Measurements from ENCODE around the gene ZNF776.
"Not testable (repeated sequence)": the region's sequence is repeated elsewhere in the genome, so short reads cannot be mapped to it uniquely, and the experiment has no call there.

The ZNF776 gene

DNA sequence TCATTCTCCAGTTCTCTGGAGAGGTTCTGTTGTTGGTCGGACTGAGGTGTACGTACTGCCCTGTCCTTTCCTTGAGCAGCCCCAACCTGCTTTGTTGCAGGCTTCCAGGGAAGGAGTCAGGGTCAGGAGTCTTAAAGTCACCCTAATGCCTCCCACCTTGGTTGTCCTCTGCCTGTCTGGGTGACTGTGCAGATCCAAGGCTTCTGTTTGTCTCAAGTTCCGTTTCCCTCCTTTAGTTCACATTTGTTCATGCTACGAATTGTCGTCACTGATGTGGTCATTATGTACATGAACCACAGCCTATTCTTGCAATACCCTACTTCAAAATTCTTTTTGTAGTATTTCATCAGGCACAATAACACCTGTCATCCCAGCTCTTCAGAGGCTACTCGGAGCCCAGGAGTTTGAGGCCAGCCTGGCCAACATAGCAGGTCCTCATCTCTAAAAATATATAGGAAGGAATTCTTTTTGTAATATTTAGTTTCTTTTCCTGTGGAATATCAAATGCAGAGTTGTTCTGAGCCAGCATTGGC lies 30.2 kb downstream of the ZNF776 start:
- no peak for DNase-seq (ENCODE audit: low read depth in 2 of 3, low spot score in 2 of 3)

DNA sequence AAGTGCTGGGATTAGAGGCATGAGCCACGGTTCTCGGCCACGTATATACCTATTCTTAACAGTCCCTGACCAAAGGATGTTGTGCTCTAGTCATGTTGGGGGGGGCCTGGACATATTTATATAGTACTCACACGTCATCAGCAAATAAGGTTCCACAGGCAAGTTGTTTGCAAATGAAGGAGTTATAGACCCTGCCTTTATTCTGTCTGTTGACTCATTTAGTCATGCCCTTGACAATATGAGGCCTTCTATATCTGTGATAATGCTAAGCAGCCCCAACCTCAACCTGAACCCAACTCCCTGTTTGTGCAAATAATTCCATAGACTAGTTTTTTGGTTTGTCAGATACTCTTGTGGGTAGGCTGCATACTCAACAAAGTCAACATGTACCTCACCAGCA lies 31.7 kb downstream of the ZNF776 start:
- no peak for DNase-seq (ENCODE audit: low read depth in 2 of 3, low spot score in 2 of 3)

DNA sequence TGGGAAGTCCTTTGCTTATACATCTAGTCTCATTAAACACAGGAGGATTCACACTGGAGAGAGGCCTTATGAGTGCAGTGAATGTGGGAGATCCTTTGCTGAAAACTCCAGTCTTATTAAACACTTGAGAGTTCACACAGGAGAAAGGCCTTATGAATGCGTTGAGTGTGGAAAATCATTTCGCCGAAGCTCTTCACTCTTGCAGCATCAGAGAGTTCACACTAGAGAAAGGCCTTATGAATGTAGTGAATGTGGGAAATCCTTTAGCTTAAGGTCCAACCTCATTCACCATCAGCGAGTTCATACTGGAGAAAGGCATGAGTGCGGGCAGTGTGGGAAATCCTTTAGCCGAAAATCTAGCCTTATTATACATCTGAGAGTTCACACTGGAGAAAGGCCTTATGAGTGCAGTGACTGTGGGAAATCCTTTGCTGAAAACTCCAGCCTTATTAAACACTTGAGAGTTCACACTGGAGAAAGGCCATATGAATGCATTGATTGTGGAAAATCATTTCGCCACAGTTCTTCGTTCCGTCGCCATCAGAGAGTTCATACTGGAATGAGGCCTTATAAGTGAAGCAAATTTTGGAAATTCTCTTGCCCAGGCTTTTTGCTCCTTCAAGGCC lies 32.7 kb downstream of the ZNF776 start:
- no peak for DNase-seq (ENCODE audit: low read depth in 2 of 3, low spot score in 2 of 3)

DNA sequence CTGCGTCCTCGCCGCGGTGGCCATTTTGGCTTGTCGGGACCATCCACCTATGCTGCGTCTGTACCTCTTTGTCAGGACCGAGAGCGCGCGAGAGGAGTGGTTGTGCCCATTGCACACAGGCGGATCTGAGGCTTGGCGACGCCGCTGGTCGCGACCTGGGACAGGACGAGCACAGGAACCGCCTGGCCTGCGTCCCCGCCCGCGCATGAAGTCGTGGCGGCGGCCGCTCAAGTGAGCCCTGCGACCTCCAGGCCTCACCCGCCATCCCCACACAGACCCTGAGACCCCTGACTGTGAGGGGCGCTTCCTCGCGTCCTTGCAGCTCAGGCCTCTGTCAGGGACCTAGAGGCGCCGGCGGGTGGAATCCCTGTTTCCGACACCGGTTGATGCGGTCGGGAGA lies 39.7 kb downstream of the ZNF776 start:
- DNase-seq (ENCODE audit: low read depth in 2 of 3, low spot score in 2 of 3) = no peak

DNA sequence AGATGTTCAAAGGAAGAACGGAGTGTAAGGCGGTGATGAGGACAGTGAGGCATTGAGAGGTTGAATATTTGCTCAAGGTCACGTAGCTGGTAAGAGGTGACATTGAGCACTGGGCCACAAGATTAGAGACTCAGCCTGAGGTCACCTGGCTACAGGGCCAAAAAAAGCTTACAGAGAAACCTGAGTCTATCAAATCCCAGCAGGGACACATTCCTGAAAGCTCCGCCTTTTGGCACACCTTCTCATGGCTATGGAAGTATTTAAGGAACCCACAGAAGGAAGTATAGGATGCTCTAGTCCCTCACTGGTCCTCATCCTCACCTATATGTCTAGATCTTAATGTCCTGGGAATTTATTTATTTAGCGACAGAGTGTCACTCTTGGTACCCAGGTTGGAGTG lies 40.3 kb downstream of the ZNF776 start:
- DNase-seq (ENCODE audit: low read depth in 2 of 3, low spot score in 2 of 3) = no peak

DNA sequence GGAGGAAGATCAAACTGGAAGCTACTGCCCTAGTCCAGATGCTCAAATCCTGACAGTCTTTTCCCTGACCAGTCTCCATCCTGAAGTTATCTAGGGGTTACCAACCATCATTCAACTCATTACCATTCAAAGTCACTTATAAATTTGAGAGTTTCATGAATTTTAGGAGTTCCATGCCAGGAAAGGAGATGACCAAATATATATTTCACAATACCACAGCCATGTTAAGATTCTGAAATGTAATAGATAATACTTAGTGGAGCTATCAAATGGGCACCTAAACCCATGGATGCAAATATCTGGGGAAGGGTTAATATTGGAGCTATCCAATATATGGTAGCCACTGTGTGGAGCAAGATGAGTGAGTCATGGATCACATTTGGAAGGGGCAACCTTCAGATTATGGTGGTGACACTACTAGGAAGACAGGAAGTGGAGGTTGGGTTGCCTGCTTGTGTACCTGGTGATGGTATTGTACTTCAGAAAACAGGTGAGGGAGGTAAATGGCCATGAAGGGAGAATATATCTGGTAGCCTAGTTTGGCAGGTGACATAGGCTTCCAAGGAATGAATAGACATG lies 41.6 kb downstream of the ZNF776 start:
- DNase-seq (ENCODE audit: low read depth in 2 of 3, low spot score in 2 of 3) = no peak

DNA sequence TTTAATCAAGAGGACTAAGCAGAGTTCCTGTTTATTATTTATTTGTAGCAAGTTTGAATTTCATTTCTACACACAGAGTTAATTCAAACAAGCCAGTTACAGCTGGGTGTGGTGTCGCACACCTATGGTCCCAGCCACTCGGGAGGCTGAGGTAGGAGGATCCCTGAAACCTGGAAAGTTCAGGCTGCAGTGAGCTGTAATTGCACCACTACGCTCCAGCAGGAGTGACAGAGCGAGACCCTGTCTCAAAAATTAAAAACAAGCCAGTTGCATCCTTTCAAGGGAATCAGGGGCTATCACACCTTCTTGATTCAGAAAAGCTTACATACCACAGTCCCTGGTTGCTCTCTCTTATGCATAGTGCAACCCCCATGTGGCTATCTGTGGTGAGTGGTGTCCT lies 42.7 kb downstream of the ZNF776 start:
- DNase-seq (ENCODE audit: low read depth in 2 of 3, low spot score in 2 of 3) = no peak

DNA sequence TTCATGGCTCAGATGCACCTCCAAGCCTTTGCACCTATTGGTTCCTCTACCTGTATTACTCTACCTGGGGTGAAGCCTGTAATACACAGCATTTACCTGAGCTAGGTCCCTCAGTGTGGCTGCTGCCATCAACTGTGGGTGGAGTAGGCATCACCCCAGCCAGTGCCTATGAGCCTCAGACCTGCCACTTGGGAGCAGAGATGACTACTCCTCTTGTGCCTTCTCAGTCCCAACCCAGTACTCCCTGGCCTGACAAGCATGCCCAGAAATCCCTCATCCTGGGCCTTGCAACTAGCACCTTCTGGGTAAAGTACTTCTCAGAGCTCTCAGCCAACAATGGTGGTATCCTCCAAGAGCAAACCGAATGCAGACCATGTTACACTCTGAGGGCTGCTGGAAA lies 50.0 kb downstream of the ZNF776 start:
- DNase-seq (ENCODE audit: low read depth in 2 of 3, low spot score in 2 of 3) = not testable (repeated sequence)

DNA sequence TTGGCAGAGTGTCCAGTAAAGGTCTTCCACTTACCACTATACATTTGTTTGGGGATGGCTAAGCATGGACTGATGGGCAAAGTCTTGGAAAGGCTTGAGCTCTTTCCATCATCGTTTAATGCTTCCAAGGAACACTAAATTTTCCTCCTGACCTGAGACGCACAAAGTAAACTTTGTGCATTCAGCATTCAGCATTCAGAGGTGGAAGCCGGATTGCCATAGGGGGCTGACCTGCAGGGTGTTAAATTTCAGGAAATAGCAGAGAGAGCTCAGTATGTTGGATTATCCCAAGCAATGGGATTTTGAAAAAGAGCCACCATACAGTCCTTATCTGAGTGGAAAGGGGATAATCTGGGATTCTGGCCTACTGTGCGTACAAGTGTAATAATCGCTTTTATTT lies 54.1 kb downstream of the ZNF776 start:
- DNase-seq (ENCODE audit: low read depth in 2 of 3, low spot score in 2 of 3) = no peak

DNA sequence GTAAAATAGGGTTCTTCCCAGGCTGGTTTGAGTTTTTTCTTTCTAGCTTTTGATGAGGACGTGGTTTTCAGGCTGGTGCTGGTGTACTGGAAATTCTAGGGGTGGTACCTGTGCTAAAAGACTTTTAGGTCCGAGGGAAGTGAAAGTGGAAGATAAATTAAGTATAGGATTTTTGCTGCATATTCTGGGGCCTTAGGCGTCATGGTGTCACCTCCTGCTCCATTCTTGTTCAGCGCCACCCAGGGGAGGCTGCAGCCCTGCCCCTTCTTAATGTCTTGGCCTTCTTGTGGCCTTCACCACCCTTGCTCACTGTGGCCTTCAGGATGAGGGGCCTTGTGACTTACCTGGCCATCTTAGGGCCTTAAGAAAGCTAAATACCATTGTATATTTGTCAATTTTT lies 55.7 kb downstream of the ZNF776 start:
- no peak for DNase-seq (ENCODE audit: low read depth in 2 of 3, low spot score in 2 of 3)

DNA sequence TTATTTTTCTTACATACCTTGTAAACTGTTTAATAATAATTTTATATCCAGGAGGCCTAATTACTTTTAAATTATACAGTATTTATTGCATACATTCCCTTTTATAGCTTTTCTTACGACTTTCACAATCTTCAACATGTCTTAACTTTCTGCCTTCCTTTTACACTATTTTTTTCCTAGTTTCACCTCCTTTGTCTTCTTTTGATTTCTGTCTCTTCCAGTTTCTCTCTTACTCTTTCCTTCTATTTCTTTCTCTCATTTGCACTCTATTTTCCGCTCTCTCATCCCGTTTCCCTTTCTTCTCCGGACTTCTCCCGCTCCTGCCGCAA lies 56.6 kb downstream of the ZNF776 start:
- no peak for DNase-seq (ENCODE audit: low read depth in 2 of 3, low spot score in 2 of 3)

DNA sequence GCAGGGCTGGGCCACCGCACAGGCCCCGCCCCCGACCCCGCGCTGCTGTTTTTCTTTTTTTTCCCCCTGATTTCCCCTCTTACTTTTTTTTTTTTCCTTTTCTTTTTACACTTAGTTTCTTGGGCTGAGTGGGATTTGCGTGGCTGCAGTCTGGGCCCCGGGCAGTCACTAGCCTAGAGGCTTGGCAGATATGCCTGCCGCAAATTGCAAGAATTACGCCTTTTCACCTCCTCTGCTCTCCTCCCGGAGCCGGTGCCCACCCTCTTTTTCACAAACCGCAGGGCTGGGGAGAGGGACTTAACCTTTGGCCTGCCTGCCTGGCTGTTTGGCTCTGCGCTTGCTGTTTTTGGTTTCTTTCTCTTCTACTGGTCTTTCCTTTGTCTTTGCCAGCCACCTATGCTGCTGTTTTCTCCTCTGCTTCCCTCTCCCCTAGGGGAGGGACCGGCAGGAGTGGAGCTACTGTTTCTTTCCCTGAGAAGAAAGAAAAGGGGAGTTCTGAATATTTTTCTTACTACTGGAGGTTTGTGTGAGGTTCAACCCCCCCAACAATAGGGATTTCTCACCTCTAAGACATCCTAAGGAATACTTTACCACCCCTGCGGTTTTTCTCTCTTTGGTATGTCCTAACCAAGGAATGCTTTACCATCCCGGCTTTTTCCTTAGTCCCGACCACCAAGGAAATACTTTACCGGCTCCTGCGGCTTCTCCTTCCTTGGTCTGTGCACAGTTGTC lies 57.1 kb downstream of the ZNF776 start:
- DNase-seq (ENCODE audit: low read depth in 2 of 3, low spot score in 2 of 3) = no peak

DNA sequence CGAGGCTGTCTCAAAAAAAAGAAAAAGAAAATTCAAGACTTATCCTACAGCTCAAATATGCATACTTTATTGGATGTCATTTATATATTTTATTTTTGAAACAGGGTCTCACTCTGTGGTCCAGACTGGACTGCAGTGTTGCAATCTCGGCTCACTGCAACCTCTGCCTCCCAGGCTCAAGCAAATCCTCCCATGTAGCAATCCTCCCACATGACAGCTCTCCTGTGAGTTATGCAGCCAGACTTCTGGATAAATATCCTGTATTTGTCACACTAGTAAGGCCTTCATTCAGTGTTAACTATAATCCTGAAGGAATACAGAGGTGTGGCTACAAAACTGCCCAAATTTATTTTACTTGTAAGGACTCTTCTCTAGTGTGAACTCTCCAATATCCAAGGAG lies 60.9 kb downstream of the ZNF776 start:
- no peak for DNase-seq (ENCODE audit: low read depth in 2 of 3, low spot score in 2 of 3)

All from activated CD8-positive, alpha-beta memory T cell treated with anti-CD3 and anti-CD28 coated beads for 48 hours (primary cell).